Fibroblast of skin of abdomen (primary cell): Measurements from ENCODE around the gene TXNL4B. TPM values are rescaled to one million over a fixed set of nuclear protein-coding genes. Genes with fewer than 3 reads are reported as not detected.
A peak's percentile ranks its signal among the peaks of the same experiment; 100 is the strongest.

Experiments
- DNase-seq: peaks from one replicate; pipeline ENCODE4 v3.0.0-alpha.2; 2013
- polyA plus RNA-seq, 2 experiments: library from polyadenylated mRNA; unstranded; fragments of 120-200 nt; gene quantifications; one replicate each; pipeline ENCODE4 v1.2.1, GENCODE V29; 2013; ENCODE audit not compliant: insufficient read length in 2 of 2

Gene TXNL4B
- polyA plus RNA-seq (2013, experiment 1 of 2; ENCODE audit: insufficient read length) = 12.9 TPM
- 11.1 TPM for polyA plus RNA-seq (2013, experiment 2 of 2; ENCODE audit: insufficient read length)

GRCh38 chr16:72093448-72094265 is at the start of gene TXNL4B, which contains the start of gene DHX38:
Gene TXNL4B, minus strand, starts transcription at chr16:72093620. Its CDS starts 2,871 bp downstream, at chr16:72090749.
Gene DHX38, plus strand, starts transcription at chr16:72093847. Its CDS starts 2,311 bp downstream, at chr16:72096158.
- DNase-seq = peak; percentile 99

- DNase-seq = peak; percentile 13
These were observed 49.1 kb upstream of the TXNL4B start for GRCh38 chr16:72142476-72142875.

GRCh38 chr16:72139908-72140307 is 46.5 kb upstream of the TXNL4B start:
- no peak for DNase-seq

GRCh38 chr16:72138064-72138572 is 44.7 kb upstream of the TXNL4B start:
- DNase-seq = no peak

- no peak for DNase-seq
These were observed 44.1 kb upstream of the TXNL4B start for GRCh38 chr16:72137380-72138063.

- DNase-seq = no peak
These were observed 41.1 kb upstream of the TXNL4B start for GRCh38 chr16:72134507-72134906.

GRCh38 chr16:72132726-72133125 is 39.3 kb upstream of the TXNL4B start:
- no peak for DNase-seq

GRCh38 chr16:72131036-72131435 is 37.6 kb upstream of the TXNL4B start:
- DNase-seq = peak; percentile 3

GRCh38 chr16:72129976-72130656 is 36.7 kb upstream of the TXNL4B start:
- no peak for DNase-seq

- DNase-seq = no peak
These were observed 35.3 kb upstream of the TXNL4B start for GRCh38 chr16:72128701-72129100.

- DNase-seq = no peak
These were observed 33.0 kb upstream of the TXNL4B start for GRCh38 chr16:72126429-72126765.

- DNase-seq = no peak
These were observed 32.4 kb upstream of the TXNL4B start for GRCh38 chr16:72125635-72126428.

GRCh38 chr16:72124761-72125634 is 31.6 kb upstream of the TXNL4B start:
- DNase-seq = peak; percentile 72

- no peak for DNase-seq
These were observed 30.7 kb upstream of the TXNL4B start for GRCh38 chr16:72124148-72124547.

GRCh38 chr16:72123426-72123825 is 30.0 kb upstream of the TXNL4B start:
- no peak for DNase-seq

- DNase-seq = no peak
These were observed 29.5 kb upstream of the TXNL4B start for GRCh38 chr16:72122916-72123315.

- DNase-seq = no peak
These were observed 28.9 kb upstream of the TXNL4B start for GRCh38 chr16:72122308-72122707.

GRCh38 chr16:72120026-72120425 is 26.6 kb upstream of the TXNL4B start:
- DNase-seq = no peak

- no peak for DNase-seq
These were observed 20.2 kb upstream of the TXNL4B start for GRCh38 chr16:72113616-72113945.

- no peak for DNase-seq
These were observed 19.6 kb upstream of the TXNL4B start for GRCh38 chr16:72112906-72113615.

- DNase-seq = no peak
These were observed 19.0 kb upstream of the TXNL4B start for GRCh38 chr16:72112452-72112792.
